Esophagus muscularis mucosa (tissue), 4 donors: ENCODE data around the gene ATP5PD. TPM values are rescaled to one million over a fixed set of nuclear protein-coding genes. Genes with fewer than 3 reads are reported as not detected.

ENCODE experiments used
- DNase-seq: peaks from one replicate; pipeline ENCODE4 v3.0.0-alpha.2; 2017; ENCODE audit errors: extremely low spot score
- H3K27ac ChIP-seq, 4 donors: fragments of 200-600 bp; sonication (generic); replicated peaks in 1 of 4; 1 replicate in 3 of 4; 2 replicates in 1 of 4; pipeline ENCODE4 v1.5.1; 2016 to 2019; ENCODE audit warnings: mild to moderate bottlenecking in 1 of 4
- H3K27me3 ChIP-seq, 4 donors: fragments of 200-600 bp; sonication (generic); one replicate each; pipeline versions ENCODE4 v1.5.1 to v1.6.0; 2016 to 2019
- H3K36me3 ChIP-seq, 4 donors: fragments of 200-600 bp; sonication (generic); one replicate each; pipeline ENCODE4 v1.5.1; 2016 to 2019
- H3K4me1 ChIP-seq, 4 donors: fragments of 200-600 bp; sonication (generic); one replicate each; pipeline ENCODE4 v1.5.1; 2016 to 2019
- H3K4me3 ChIP-seq, 4 donors: fragments of 200-600 bp; sonication (generic); 1 replicate in 2 of 4; 2 replicates in 2 of 4; pipeline ENCODE4 v1.5.1; 2016 to 2019; ENCODE audit warnings: mild to moderate bottlenecking in 4 of 4, moderate library complexity in 1 of 4
- H3K9me3 ChIP-seq, 4 donors: fragments of 200-600 bp; sonication (generic); 1 replicate in 3 of 4; 2 replicates in 1 of 4; pipeline ENCODE4 v1.5.1; 2016 to 2019
- CTCF ChIP-seq, 3 experiments: fragments of 200-600 bp in 2 of 3; fragments of 450-650 bp in 1 of 3; sonication (generic) in 2 of 3; IDR thresholded peaks; one replicate each; pipeline ENCODE4 v1.5.1; 2017 to 2019; ENCODE audit warnings: antibody characterized with exemption in 3 of 3, mild to moderate bottlenecking in 2 of 3, moderate library complexity in 1 of 3
- EP300 ChIP-seq: sonication (generic); formaldehyde crosslinking; IDR thresholded peaks from one replicate; pipeline ENCODE4 v1.6.1; 2017; ENCODE audit warnings: antibody characterized with exemption
- POLR2A ChIP-seq: fragments of 450-650 bp; IDR thresholded peaks from one replicate; pipeline ENCODE4 v1.6.1; 2017; ENCODE audit warnings: antibody characterized with exemption, moderate library complexity, mild to moderate bottlenecking, low read depth
- POLR2AphosphoS5 ChIP-seq, 2 donors: sonication (generic); formaldehyde crosslinking; IDR thresholded peaks; one replicate each; pipeline ENCODE4 v1.6.1; 2017; ENCODE audit warnings: antibody characterized with exemption in 2 of 2
- WGBS: methylation state at CpG from one replicate; pipeline ENCODE4 v1.1.5; 2018; 5-methylcytosine and 5-hydroxymethylcytosine counted together
- intact Hi-C: fragments of 100-400 bp; cut with DNase I; formaldehyde crosslinking; loops from one replicate; pipeline ENCODE4 v1.15.1; 2023
- total RNA-seq, 4 donors: library from RNA; depleted of rRNA; stranded (reverse); fragments of >200 nt; gene quantifications; one replicate each; pipeline versions ENCODE4 v1.1.0 to v1.2.1, GENCODE V29; 2016

ATP5PD gene
- total RNA-seq, 4 donors from 2014 or later, result 202 to 388 (median 256) TPM

- no peak for TF ChIP-seq POLR2A
- no peak for TF ChIP-seq CTCF (IDR thresholded peaks at IDR 0.05)
These were observed 33.6 kb downstream of the ATP5PD start for GRCh38 chr17:75013092-75013559.

DNA sequence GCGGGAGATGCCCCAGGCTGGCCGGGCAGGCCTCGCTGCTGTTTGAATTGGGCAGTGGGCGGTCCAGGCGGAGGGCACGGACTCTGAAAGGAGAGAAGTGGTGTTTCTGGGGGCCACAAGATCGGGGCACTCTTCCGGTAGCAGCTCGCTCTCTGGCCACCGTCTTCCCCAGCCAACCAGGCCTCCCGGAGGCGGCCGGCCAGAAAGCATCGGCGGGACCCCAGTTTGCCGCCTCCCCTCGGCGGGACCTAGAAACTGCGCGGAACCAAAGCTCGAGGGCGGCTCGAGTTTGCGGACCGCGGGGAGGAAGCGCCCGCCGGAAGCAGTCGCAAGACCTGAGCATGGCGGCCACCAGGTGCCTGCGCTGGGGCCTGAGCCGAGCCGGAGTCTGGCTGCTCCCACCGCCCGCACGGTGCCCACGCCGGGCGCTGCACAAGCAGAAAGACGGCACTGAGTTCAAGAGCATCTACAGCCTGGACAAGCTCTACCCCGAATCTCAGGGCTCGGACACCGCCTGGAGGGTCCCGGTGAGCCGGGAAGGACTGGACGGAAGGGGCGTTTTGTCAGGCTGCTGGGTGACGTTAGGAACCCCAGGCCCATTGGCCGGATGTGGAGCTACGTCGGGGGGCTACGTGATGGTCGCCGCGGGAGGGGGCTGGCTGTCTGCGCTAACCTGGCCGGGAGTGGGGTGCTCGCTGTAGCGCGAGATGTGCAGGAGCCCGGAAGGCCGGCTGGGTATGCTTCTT is 34.2 kb downstream of the ATP5PD start, which contains the start of gene MRPL58:
Gene MRPL58 (plus strand): TSS at position 325 of the 746 bp plus-strand sequence. CDS start 17 bp downstream, at position 342.
- Histone ChIP-seq H3K4me1 (peaks cover 18 to 35% (median 30%) of the 10 kb centered on the region in 4 donors), H3K27ac (peak within 1 kb of the TSS; percentile 90 to 95 (median 92)), H3K27me3 (no peaks in the 10 kb centered on the region), H3K9me3 (no peaks in the 10 kb centered on the region), H3K36me3 (peaks cover 0 to 21% (median 12%) of the 10 kb centered on the region in 4 donors), H3K4me3 (peak within 1 kb of the TSS; percentile 66 to 93 (median 78))
- intact Hi-C loops, result loop anchor here (2.0 to 5.0 kb wide), 2 partner anchors 26 to 50 kb away; partner anchors contain the start of gene CDR2L
- TF ChIP-seq EP300 (no peak), POLR2A (no peak), POLR2AphosphoS5 (IDR thresholded peaks at IDR 0.05) (peak; percentile 76 to 83), CTCF (IDR thresholded peaks at IDR 0.05) (peak; percentile 28 to 67 (median 43))
- DNase-seq, result peak; percentile 96
- WGBS, result 4% methylated on average over 29 of the region's 63 CpGs

More at GRCh38 chr17:75013092-75013559, 33.6 kb downstream of the ATP5PD start:
- Histone ChIP-seq H3K4me1 (peaks cover 18 to 35% (median 30%) of the 10 kb centered on the region in 4 donors), H3K4me3 (peak overlapping the region; percentile 66 to 93 (median 78)), H3K9me3 (no peaks in the 10 kb centered on the region), H3K27ac (peak overlapping the region; percentile 90 to 95 (median 92)), H3K27me3 (no peaks in the 10 kb centered on the region), H3K36me3 (peaks cover 0 to 27% (median 16%) of the 10 kb centered on the region in 4 donors)
- under 1% methylated on average over 10 of the region's 10 CpGs for WGBS
- no peak for DNase-seq
- intact Hi-C loops, result loop anchor here (2.0 to 5.0 kb wide), 2 partner anchors 26 to 51 kb away; partner anchors contain the start of gene CDR2L

GRCh38 chr17:75012096-75012345 is 34.7 kb downstream of the ATP5PD start:
- intact Hi-C loops, result loop anchor here (2.0 to 5.0 kb wide), 2 partner anchors 25 to 50 kb away; partner anchors contain the start of gene CDR2L
- H3K27me3 ChIP-seq, result no peaks in the 10 kb centered on the region
- H3K4me1 ChIP-seq, result peaks cover 18 to 35% (median 30%) of the 10 kb centered on the region in 4 donors
- no peak for TF ChIP-seq POLR2AphosphoS5 (IDR thresholded peaks at IDR 0.05)
- TF ChIP-seq POLR2A, result no peak
- no peak for TF ChIP-seq EP300
- TF ChIP-seq CTCF (IDR thresholded peaks at IDR 0.05), result no peak
- peak overlapping the region; percentile 66 to 93 (median 78) for H3K4me3 ChIP-seq
- H3K36me3 ChIP-seq, result peaks cover 0 to 16% (median 9%) of the 10 kb centered on the region in 4 donors
- H3K27ac ChIP-seq, result peak overlapping the region; percentile 90 to 95 (median 92)
- 24% methylated on average over 5 of the region's 5 CpGs for WGBS
- no peak for DNase-seq
- no peaks in the 10 kb centered on the region for H3K9me3 ChIP-seq

DNA sequence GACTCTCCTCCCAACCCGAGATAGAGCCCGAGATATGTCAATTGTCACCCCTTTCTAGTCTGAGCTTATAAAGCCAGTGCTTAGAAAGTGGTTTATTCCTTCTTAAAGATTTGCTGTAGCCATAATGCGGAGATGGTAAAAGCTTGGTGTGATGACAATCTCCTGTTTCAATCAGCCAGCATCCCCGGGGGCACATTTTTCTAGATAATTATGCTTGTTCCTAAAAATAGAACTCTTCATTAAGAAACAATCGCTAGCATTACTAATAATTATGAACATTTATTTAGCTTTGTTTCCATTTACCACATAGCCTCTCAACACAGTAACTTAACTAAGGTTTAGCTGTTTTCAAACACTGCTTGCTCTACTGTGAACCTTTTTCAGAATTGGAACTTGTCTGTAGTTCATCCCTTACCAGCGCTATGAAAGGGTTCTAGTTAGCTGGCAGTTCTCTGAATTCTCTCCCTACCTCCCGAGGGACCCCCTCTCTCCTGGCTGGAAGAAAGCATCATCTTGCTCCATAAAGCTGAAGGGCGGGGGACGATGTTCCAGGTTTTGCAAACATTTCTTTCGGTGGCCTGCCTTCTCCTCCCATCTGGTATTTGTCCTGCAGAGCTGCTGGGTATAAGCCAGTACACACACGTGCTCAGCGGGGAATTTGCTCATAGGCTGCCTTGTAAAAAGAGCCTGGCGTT is 35.2 kb downstream of the ATP5PD start:
- Histone ChIP-seq H3K27me3 (no peaks in the 10 kb centered on the region), H3K4me3 (peak overlapping the region; percentile 66 to 93 (median 78)), H3K27ac (peak overlapping the region; percentile 90 to 95 (median 92)), H3K36me3 (peaks cover 0 to 11% (median 4%) of the 10 kb centered on the region in 4 donors), H3K4me1 (peaks cover 18 to 35% (median 30%) of the 10 kb centered on the region in 4 donors), H3K9me3 (no peaks in the 10 kb centered on the region)
- intact Hi-C loops, result loop anchor here (2.0 to 5.0 kb wide), 2 partner anchors 25 to 49 kb away; partner anchors contain the start of gene CDR2L
- TF ChIP-seq POLR2AphosphoS5 (IDR thresholded peaks at IDR 0.05) (peak; percentile 38 to 56), CTCF (IDR thresholded peaks at IDR 0.05) (no peak)
- 24% methylated on average over 13 of the region's 13 CpGs for WGBS
- DNase-seq, result no peak
